A673 (cell line): ENCODE measurements around the gene MYH3. TPM values are rescaled to one million over a fixed set of nuclear protein-coding genes. Genes with fewer than 3 reads are reported as not detected.

Experiments
- BruUV-seq: library from RNA; stranded (reverse); fragments of 400-500 nt; replicated peaks from 2 replicates; lab custom pipeline; 2021; lab: Mats Ljungman, UMichigan
- CTCF ChIA-PET: fragments of 300-600 bp; sonication (Branson Sonifier 250); formaldehyde crosslinking; loops from one replicate; lab custom pipeline; 2022; ENCODE audit warnings: antibody characterized with exemption; lab: Charles Lee
- POLR2A ChIA-PET: fragments of 300-600 bp; sonication (Branson Sonifier 250); formaldehyde crosslinking; loops from one replicate; lab custom pipeline; 2022; ENCODE audit warnings: antibody characterized with exemption; ENCODE audit not compliant: low non-redundant PET; lab: Charles Lee
- DNase-seq: peaks from one replicate; pipeline ENCODE4 v3.0.0-alpha.2; 2015; ENCODE audit warnings: low spot score
- H3K27ac ChIP-seq: fragments of 200-600 bp; sonication (generic); 2 replicates; pipeline ENCODE4 v1.5.1; 2016; ENCODE audit warnings: mixed run types, low read depth, mild to moderate bottlenecking, mixed read lengths, antibody characterized with exemption, low read length; ENCODE audit not compliant: poor library complexity, severe bottlenecking
- H3K27me3 ChIP-seq: fragments of 200-600 bp; sonication (generic); replicated peaks from 2 replicates; pipeline ENCODE4 v1.6.1; 2017; ENCODE audit warnings: mixed run types, low read depth, mild to moderate bottlenecking, mixed read lengths, antibody characterized with exemption, low read length; ENCODE audit not compliant: insufficient read depth, poor library complexity
- H3K36me3 ChIP-seq: fragments of 200-600 bp; sonication (generic); 2 replicates; pipeline ENCODE4 v1.6.1; 2016; ENCODE audit warnings: mixed run types, mild to moderate bottlenecking, mixed read lengths, antibody characterized with exemption, low read length; ENCODE audit not compliant: insufficient read depth, poor library complexity, severe bottlenecking
- H3K4me1 ChIP-seq: fragments of 200-600 bp; sonication (generic); 2 replicates; pipeline ENCODE4 v1.6.1; 2017; ENCODE audit warnings: mixed run types, mild to moderate bottlenecking, mixed read lengths, antibody characterized with exemption, low read length; ENCODE audit not compliant: insufficient read depth, poor library complexity, severe bottlenecking
- H3K4me3 ChIP-seq: fragments of 200-600 bp; sonication (generic); 2 replicates; pipeline ENCODE4 v1.5.1; 2016; ENCODE audit warnings: low read depth, mixed run types, mild to moderate bottlenecking, mixed read lengths, low read length; ENCODE audit not compliant: poor library complexity, severe bottlenecking
- H3K9me3 ChIP-seq: fragments of 200-600 bp; sonication (generic); 2 replicates; pipeline ENCODE4 v1.6.1; 2016; ENCODE audit warnings: mixed run types, low read depth, mild to moderate bottlenecking, mixed read lengths, antibody characterized with exemption, low read length; ENCODE audit not compliant: poor library complexity, severe bottlenecking
- EZH2 ChIP-seq: fragments of 200-600 bp; sonication (generic); IDR thresholded peaks from 2 replicates; pipeline ENCODE4 v1.6.1; 2017; ENCODE audit warnings: borderline replicate concordance, low read depth, mild to moderate bottlenecking, mixed read lengths, antibody characterized with exemption, low read length; ENCODE audit not compliant: poor library complexity, severe bottlenecking
- intact Hi-C: fragments of 100-400 bp; cut with micrococcal nuclease; formaldehyde crosslinking; loops from one replicate; pipeline ENCODE4 v1.10.0; 2022; ENCODE audit not compliant: unreplicated experiment
- total RNA-seq: library from RNA; stranded (reverse); gene quantifications from 2 replicates; pipeline ENCODE4 v1.2.3, GENCODE V29; 2021
- TF ChIP-seq, protein P1 (sequence below): fragments of 300-800, 200-600 bp; sonication (generic); conservative IDR thresholded peaks from 2 replicates; pipeline ENCODE4 v1.5.1; 2017; ENCODE audit warnings: low read depth, mild to moderate bottlenecking, antibody characterized with exemption, low read length, moderate library complexity, mixed read lengths

The MYH3 gene
- total RNA-seq, 1 experiment from 2014 or later: 3.2 TPM

DNA sequence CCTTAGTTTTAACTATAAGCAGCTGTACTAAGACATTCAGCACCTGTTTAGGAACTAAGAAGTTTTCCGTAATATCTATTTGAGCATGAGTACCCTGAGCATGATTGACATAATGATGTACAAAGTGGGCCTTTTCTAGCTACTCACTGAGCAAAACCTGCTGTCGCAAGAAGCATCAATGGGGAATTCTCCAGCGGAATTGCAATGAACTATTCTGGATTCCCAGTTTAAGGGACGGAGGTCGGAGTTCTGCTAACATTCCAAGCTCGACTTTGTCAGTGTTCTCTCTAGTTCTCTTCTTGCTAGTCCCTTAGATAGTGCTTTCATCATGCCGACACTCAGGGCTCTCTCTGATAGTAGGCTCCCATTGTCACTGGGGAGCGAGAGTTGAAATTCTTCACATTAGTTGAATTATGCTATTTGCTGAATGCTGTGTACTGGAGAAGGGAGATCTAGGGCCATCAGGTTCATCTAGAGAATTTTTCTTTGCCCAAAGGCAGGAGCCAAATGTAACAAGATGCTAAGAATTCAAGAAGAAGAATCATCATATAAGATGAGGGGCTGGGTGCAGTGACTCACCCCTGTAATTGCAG, 67.5 kb downstream of the MYH3 start:
- POLR2A ChIA-PET: no interaction called here
- Histone ChIP-seq H3K9me3 (no peaks in the 10 kb centered on the region), H3K36me3 (no peaks in the 10 kb centered on the region), H3K4me1 (no peaks in the 10 kb centered on the region), H3K4me3 (no peak overlapping the region), H3K27me3 (no peaks in the 10 kb centered on the region), H3K27ac (no peak overlapping the region)
- DNase-seq: no peak
- BruUV-seq: no TSS peak
- intact Hi-C loops: no loop called here
- no peak for TF ChIP-seq EZH2
- TF ChIP-seq, protein P1, sequence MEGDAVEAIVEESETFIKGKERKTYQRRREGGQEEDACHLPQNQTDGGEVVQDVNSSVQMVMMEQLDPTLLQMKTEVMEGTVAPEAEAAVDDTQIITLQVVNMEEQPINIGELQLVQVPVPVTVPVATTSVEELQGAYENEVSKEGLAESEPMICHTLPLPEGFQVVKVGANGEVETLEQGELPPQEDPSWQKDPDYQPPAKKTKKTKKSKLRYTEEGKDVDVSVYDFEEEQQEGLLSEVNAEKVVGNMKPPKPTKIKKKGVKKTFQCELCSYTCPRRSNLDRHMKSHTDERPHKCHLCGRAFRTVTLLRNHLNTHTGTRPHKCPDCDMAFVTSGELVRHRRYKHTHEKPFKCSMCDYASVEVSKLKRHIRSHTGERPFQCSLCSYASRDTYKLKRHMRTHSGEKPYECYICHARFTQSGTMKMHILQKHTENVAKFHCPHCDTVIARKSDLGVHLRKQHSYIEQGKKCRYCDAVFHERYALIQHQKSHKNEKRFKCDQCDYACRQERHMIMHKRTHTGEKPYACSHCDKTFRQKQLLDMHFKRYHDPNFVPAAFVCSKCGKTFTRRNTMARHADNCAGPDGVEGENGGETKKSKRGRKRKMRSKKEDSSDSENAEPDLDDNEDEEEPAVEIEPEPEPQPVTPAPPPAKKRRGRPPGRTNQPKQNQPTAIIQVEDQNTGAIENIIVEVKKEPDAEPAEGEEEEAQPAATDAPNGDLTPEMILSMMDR: no peak
- CTCF ChIA-PET: no interaction called here

DNA sequence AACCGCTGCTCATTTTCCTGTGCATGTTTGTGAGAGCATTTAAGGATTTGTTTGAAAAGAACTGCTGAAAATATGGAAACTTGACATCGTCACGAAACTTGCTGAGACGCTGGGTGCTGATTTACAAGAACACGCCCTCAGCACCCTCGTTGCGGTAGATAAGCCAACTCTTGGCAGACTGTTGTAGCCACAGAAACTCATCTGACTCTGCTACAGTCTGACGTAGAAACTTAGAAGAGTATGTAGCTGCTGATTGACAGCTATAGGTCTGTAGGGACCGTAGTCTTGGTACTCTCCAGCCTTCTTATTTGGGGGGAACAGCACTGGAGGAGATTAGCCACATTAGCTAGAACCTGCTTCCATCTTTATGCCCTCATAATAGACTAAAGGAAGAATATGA, 71.6 kb downstream of the MYH3 start:
- no peak for TF ChIP-seq EZH2
- TF ChIP-seq, protein P1: no peak
- Histone ChIP-seq H3K36me3 (no peaks in the 10 kb centered on the region), H3K4me1 (no peaks in the 10 kb centered on the region), H3K9me3 (no peaks in the 10 kb centered on the region), H3K27ac (no peak overlapping the region), H3K27me3 (no peaks in the 10 kb centered on the region), H3K4me3 (no peak overlapping the region)
- ChIA-PET CTCF (no interaction called here), POLR2A (no interaction called here)
- BruUV-seq: no TSS peak
- DNase-seq: no peak
- intact Hi-C loops: no loop called here

DNA sequence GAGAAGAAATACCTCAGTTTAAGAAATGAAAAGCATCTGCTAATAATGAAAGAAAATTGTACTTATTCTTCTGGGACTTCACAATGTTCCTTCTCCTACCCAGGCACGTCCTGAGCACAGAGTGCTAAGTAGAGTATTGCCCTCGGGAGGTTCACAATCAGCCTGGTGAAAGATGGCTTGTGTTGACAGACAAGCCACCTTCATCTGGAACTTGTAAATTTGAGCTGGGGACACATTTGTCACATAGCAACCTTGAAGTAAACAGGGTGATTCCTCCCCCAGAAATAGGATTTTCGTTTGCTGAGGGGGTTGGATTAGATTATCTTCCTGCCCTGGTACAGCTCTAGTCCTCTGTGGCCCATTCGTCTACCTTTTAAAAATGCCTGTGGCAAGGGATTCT, 73.3 kb downstream of the MYH3 start:
- no peak for TF ChIP-seq EZH2
- TF ChIP-seq, protein P1: no peak
- Histone ChIP-seq H3K27ac (no peak overlapping the region), H3K4me3 (no peak overlapping the region), H3K36me3 (no peaks in the 10 kb centered on the region), H3K27me3 (peaks cover 3% of the 10 kb centered on the region), H3K9me3 (no peaks in the 10 kb centered on the region), H3K4me1 (no peaks in the 10 kb centered on the region)
- BruUV-seq: no TSS peak
- POLR2A ChIA-PET: no interaction called here
- intact Hi-C loops: no loop called here
- DNase-seq: no peak
- CTCF ChIA-PET: no interaction called here
